Fibroblast of skin of right quadriceps (primary cell): ENCODE data around the gene LRMDA.

Source experiments
- DNase-seq: peaks from one replicate; pipeline ENCODE4 v3.0.0-alpha.2; 2013

The LRMDA gene

GRCh38 chr10:75544386-75544785 is 113.0 kb downstream of the LRMDA start:
- peak; percentile 33 for DNase-seq

- peak; percentile 83 for DNase-seq
These were observed 113.7 kb downstream of the LRMDA start for GRCh38 chr10:75544993-75545706.

DNA sequence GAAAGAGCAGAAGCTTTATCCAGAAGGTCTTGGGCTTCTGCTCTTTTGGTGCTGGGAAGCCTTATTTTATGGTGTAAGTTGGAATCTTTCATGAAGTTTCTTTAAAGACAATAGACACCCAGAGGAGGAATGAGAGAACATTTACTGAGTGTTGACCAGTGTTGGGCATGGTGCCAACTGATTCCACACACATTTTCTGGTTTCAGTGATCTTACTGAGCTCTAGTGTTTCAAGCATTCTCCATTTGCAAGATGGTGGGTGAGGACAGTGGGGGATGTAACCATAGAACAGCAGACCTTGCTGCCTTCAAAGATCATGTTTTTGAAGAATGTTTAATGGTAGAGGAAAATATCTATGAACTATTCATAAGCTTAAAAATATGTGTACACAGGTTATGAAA is 114.6 kb downstream of the LRMDA start:
- DNase-seq: peak; percentile 29

GRCh38 chr10:75547391-75548298 is 116.2 kb downstream of the LRMDA start:
- DNase-seq: peak; percentile 94

DNA sequence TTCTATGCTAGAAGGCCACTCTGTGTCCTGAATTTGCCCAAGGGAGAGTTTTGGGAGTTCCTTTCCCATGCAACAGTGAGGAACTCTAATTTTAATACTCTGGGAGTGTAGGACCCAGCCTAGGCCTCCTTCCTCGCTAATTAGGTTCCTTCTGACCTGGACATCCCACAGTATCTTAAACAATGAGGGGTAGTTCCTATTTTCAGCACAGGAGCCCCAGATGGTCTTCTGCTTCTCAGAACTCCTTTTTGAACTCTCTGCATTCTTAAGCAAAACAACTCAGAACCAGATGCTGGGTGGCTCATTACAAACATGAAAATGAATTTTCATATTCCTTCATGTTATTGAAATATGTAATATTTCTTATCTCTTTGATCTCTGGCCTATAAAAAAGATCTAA is 116.9 kb downstream of the LRMDA start:
- no peak for DNase-seq

GRCh38 chr10:75550191-75550590 is 118.8 kb downstream of the LRMDA start:
- DNase-seq: no peak

GRCh38 chr10:75552171-75552570 is 120.7 kb downstream of the LRMDA start:
- DNase-seq: no peak

DNA sequence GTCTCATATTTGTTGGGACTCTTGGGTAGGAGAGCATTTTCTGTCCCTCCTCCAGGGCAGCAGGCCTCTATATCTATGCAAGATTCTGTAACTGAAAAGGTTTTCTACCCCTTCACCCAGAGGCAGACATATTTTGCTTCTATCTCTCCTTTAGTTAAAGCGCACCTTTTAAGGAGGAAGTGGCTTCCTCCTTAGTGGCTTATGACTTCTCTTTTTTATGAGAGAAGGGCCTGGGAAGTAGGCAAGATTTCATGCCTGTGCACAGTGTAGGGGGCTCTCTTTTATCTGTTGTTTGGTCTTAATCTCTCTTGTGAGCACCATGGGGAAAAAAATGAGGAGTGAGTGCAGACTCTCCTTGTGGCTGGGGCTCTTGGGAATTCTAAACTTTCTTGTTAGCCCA is 122.1 kb downstream of the LRMDA start:
- no peak for DNase-seq

GRCh38 chr10:75555323-75555722 is 123.9 kb downstream of the LRMDA start:
- no peak for DNase-seq

DNA sequence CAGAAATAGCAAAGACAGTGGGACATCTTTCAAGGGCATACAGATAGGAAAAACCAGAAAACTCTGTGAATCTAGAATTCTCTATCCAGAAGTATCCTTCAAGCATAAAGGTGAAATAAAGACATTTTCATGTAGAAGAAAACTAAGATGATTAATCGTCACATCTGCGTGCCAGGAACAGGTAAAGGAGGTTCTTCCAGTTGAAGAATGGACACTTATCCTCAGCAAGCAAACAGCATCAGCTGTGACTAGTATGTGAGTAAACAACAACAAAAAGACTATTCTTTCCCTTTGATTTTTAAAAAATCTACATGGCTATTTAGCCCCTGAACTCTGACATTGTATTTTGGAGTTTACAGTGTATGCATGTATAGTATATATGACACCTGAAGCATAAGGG is 124.9 kb downstream of the LRMDA start:
- no peak for DNase-seq

DNA sequence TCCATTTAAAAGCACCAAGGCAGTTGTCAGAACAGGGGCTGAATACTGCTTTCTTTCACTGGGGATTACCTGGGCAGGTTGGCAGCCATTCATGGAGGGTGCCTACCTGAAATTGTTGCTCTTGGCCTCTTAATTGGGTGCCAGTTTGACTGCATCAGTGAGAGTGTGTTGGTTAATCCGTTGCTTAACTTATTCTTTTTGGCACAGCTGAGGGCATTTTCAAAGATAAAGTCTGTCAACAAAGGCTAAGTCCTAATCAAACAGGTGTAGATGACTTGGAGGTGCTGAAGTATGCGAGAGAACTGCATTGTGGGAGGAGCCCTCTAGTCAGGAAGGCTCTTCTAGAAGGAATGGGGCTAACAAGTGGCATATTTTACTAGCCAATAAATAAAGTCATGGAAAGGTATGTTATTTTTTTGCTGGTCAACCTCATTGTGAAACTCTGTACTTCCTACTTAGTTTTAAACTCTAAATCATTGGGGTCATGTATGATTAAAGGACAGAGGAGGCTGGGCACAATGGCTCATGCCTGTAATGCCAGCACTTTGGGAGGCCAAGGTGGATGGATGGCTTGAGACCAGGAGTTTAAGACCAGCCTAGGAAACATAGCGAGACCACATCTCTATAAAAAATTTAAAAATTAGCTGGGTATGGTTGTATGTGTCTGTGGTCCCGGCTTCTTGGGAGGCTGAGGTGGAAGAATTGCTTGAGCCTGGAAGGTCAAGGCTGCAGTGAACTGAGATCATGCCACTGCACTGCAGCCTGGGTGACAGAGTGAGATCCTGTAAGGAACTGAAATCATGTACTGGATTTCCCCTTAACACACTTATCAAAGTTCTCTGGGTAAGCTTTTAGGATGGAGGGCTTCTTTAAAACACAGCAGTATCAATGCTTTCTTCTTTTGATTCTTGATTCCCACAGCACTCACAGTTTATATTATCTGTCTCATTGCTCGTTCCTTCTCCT is 134.1 kb downstream of the LRMDA start:
- no peak for DNase-seq

- no peak for DNase-seq
These were observed 137.2 kb downstream of the LRMDA start for GRCh38 chr10:75568450-75569130.

DNA sequence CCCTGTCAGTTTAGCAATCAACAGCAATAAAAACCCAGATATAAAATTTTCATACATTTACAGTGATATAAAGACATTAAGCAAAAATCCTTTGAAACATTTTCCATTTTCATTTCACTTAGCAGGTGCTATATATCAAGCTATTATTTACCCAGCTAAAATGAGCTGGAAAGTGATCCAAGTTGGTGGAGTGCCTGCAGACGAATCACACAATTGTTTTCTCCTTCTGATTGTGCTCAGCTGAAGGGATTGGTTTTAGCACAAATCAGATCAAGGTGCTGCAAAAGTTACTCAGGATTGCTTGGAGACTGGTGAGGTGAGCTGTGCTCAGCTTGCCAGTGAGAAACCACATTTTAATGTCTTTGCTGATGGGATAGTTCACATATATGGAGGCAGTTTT is 138.1 kb downstream of the LRMDA start:
- no peak for DNase-seq

DNA sequence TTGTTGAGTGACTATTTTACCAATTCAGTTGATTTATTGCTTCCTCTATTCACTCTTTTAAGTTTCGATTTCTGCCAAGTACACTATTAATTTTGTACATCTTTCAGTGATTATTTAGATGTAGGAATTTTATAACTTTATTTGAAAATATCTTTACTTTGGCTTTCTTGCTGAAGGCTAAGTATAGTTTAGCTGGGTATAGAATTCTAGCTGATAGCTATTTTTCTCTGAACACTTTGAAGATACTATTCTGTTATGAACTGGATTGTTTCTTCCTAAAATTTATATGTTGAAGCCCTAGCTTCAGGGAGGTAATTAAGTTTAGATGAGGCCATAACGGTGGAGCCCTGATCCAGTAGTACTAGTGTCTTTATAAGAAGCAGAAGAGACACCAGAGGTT is 141.1 kb downstream of the LRMDA start:
- DNase-seq: no peak

- DNase-seq: no peak
These were observed 144.5 kb downstream of the LRMDA start for GRCh38 chr10:75575940-75576339.

DNA sequence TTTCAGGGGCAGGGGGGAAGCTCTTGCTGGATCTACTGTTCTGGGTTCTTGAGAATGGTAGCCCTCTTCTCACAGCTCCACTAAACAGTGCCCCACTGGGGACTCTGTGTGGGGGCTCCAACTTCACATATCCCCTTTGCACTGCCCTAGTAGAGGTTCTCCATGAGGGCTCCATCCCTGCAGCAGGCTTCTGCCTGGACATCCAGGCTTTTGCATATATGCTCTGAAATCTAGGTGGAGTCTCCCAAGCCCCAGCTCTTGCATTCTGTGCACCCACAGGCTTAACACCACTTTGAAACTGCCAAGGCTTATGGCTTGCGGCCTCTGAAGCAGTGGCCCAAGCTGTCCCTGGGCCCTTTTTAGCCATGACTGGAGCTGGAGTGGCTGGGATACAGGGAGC is 150.7 kb downstream of the LRMDA start:
- no peak for DNase-seq

GRCh38 chr10:75585294-75585693 is 153.9 kb downstream of the LRMDA start:
- no peak for DNase-seq

DNA sequence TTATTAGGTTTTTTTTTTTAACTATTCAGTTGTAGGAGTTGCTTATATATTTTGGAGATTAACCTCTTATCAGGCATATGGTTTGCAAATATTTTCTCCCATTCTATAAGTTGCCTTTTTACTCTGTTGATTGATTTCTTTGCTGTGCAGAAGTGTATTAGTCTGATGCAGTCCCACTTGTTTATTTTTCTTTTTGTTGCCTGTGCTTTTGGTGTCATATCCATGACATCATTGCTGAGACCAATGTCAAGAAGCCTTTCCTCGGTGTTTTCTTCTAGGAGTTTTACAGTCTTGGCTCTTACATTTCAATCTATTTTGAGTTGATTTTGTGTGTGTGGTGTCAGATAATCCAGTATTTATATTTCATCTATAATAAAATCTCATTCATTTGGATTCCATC is 155.4 kb downstream of the LRMDA start:
- no peak for DNase-seq

DNA sequence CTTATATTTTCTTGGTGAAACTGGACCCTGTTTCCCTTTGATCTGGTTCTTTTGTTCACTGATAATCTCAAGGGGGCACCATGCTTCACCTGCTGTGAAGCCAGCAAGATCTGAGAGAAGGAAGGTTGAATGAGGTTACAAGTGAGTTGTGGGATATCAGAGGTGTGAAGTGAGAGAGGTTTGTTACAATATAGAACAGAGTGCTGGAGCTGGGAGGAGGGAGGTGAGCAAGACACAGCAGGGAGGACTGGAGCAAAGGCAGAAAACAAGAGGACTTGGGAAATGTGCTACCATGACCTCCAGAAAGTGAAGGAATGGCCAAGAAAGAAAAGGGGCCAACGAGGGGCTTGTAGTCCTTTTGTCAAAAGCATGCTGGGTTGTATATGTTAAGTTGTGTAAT is 156.6 kb downstream of the LRMDA start:
- DNase-seq: no peak

- DNase-seq: no peak
These were observed 158.7 kb downstream of the LRMDA start for GRCh38 chr10:75589895-75590654.

- DNase-seq: no peak
These were observed 160.8 kb downstream of the LRMDA start for GRCh38 chr10:75592151-75592787.
